HEK293 (cell line): Measurements from ENCODE around the gene CAMK2G.

Experiments used
- CTCF ChIA-PET: fragments of 350-600 bp; formaldehyde crosslinking; extraction: SDS; loops from one replicate; lab custom pipeline; 2021; ENCODE audit warnings: antibody characterized with exemption; lab: Yijun Ruan, JAX
- POLR2A ChIA-PET: fragments of 300-600 bp; formaldehyde crosslinking; extraction: SDS; loops from one replicate; lab custom pipeline; 2020; ENCODE audit warnings: antibody characterized with exemption, inconsistent platforms; lab: Yijun Ruan, JAX
- H3K27ac ChIP-seq: fragments of 200-500 bp; sonication (Bioruptor generic); 2 replicates; pipeline ENCODE4 v1.5.1; 2014; ENCODE audit warnings: low read depth, low read length, control low read depth, inconsistent platforms; ENCODE audit errors: extremely low read depth
- H3K36me3 ChIP-seq, 2 experiments: fragments of 200-500 bp in 1 of 2; sonication (Bioruptor generic) in 1 of 2; 1 replicate in 1 of 2; 2 replicates in 1 of 2; pipeline ENCODE4 v1.5.1; 2014 to 2017; ENCODE audit warnings: inconsistent platforms in 2 of 2, low read length in 2 of 2; ENCODE audit not compliant: control insufficient read depth in 2 of 2, insufficient read depth in 1 of 2
- H3K4me1 ChIP-seq: fragments of 200-500 bp; sonication (Bioruptor generic); 2 replicates; pipeline ENCODE4 v1.5.1; 2014; ENCODE audit warnings: mild to moderate bottlenecking, low read length, inconsistent platforms; ENCODE audit not compliant: control insufficient read depth, insufficient read depth
- H3K4me3 ChIP-seq: 2 replicates; pipeline ENCODE4 v1.5.1; 2011; ENCODE audit warnings: low read depth, mild to moderate bottlenecking, control low read depth, low read length, moderate library complexity
- H3K9me3 ChIP-seq: fragments of 200-500 bp; sonication (Bioruptor generic); 2 replicates; pipeline ENCODE4 v1.5.1; 2014; ENCODE audit warnings: low read depth, low read length, inconsistent platforms; ENCODE audit not compliant: control insufficient read depth, insufficient read depth
- BCL6B ChIP-seq: fragments of 450-650 bp; formaldehyde crosslinking; IDR thresholded peaks from 2 replicates; pipeline ENCODE4 v1.5.1; 2017; ENCODE audit warnings: missing biosample characterization, missing genetic modification characterization
- FEZF1 ChIP-seq: fragments of 450-650 bp; formaldehyde crosslinking; IDR thresholded peaks from 2 replicates; pipeline ENCODE4 v1.5.1; 2016; ENCODE audit warnings: missing biosample characterization, missing genetic modification characterization
- GFI1B ChIP-seq: fragments of 450-650 bp; formaldehyde crosslinking; IDR thresholded peaks from 2 replicates; pipeline ENCODE4 v1.5.1; 2016; ENCODE audit warnings: missing biosample characterization, missing genetic modification characterization
- GLIS1 ChIP-seq: fragments of 450-650 bp; formaldehyde crosslinking; IDR thresholded peaks from 2 replicates; pipeline ENCODE4 v1.5.1; 2016; ENCODE audit warnings: missing biosample characterization, missing genetic modification characterization
- HIC1 ChIP-seq: fragments of 450-650 bp; formaldehyde crosslinking; IDR thresholded peaks from 2 replicates; pipeline ENCODE4 v1.5.1; 2016; ENCODE audit warnings: missing biosample characterization, missing genetic modification characterization
- PRDM1 ChIP-seq: fragments of 450-650 bp; formaldehyde crosslinking; IDR thresholded peaks from 2 replicates; pipeline ENCODE4; 2016; ENCODE audit warnings: missing biosample characterization, missing genetic modification characterization
- PRDM4 ChIP-seq: fragments of 450-650 bp; formaldehyde crosslinking; IDR thresholded peaks from 2 replicates; pipeline ENCODE4 v1.5.1; 2017; ENCODE audit warnings: missing biosample characterization, missing genetic modification characterization
- TRIM28 ChIP-seq: IDR thresholded peaks from 2 replicates; pipeline ENCODE4 v1.6.1; 2011; ENCODE audit warnings: low read length, control low read depth, borderline replicate concordance
- ZBTB48 ChIP-seq: fragments of 450-650 bp; formaldehyde crosslinking; IDR thresholded peaks from 2 replicates; pipeline ENCODE4 v1.5.1; 2016; ENCODE audit warnings: missing biosample characterization, missing genetic modification characterization
- ZBTB8A ChIP-seq: fragments of 450-650 bp; formaldehyde crosslinking; IDR thresholded peaks from 2 replicates; pipeline ENCODE4 v1.5.1; 2016; ENCODE audit warnings: missing biosample characterization, missing genetic modification characterization
- ZFHX2 ChIP-seq: fragments of 450-650 bp; formaldehyde crosslinking; conservative IDR thresholded peaks from 2 replicates; pipeline ENCODE4 v1.5.1; 2016; ENCODE audit warnings: missing biosample characterization, missing genetic modification characterization
- ZFP37 ChIP-seq: fragments of 450-650 bp; formaldehyde crosslinking; IDR thresholded peaks from 2 replicates; pipeline ENCODE4 v1.5.1; 2016; ENCODE audit warnings: missing biosample characterization, missing genetic modification characterization
- ZNF121 ChIP-seq: fragments of 450-650 bp; formaldehyde crosslinking; IDR thresholded peaks from 2 replicates; pipeline ENCODE4 v1.5.1; 2016; ENCODE audit warnings: missing biosample characterization, missing genetic modification characterization
- ZNF214 ChIP-seq: fragments of 450-650 bp; formaldehyde crosslinking; IDR thresholded peaks from 2 replicates; pipeline ENCODE4 v1.5.1; 2017; ENCODE audit warnings: missing biosample characterization, mild to moderate bottlenecking, missing genetic modification characterization, borderline replicate concordance
- ZNF274 ChIP-seq, 2 experiments: fragments of 200-500 bp in 1 of 2; fragments of 450-650 bp in 1 of 2; sonication (Bioruptor generic) in 1 of 2; formaldehyde crosslinking in 1 of 2; IDR thresholded peaks; 2 replicates each; pipeline versions ENCODE4 v1.5.1 to v1.6.1; 2014 to 2016; ENCODE audit warnings: borderline replicate concordance in 1 of 2, inconsistent platforms in 1 of 2, low read length in 1 of 2, missing biosample characterization in 1 of 2, missing genetic modification characterization in 1 of 2
- ZNF335 ChIP-seq: fragments of 450-650 bp; formaldehyde crosslinking; conservative IDR thresholded peaks from 2 replicates; pipeline ENCODE4 v1.5.1; 2016; ENCODE audit warnings: missing biosample characterization, missing genetic modification characterization
- ZNF473 ChIP-seq: fragments of 450-650 bp; formaldehyde crosslinking; IDR thresholded peaks from 2 replicates; pipeline ENCODE4 v1.5.1; 2017; ENCODE audit warnings: missing biosample characterization, missing genetic modification characterization
- ZNF48 ChIP-seq: fragments of 450-650 bp; formaldehyde crosslinking; IDR thresholded peaks from 2 replicates; pipeline ENCODE4 v1.5.1; 2016; ENCODE audit warnings: missing biosample characterization, missing genetic modification characterization
- ZNF529 ChIP-seq: fragments of 450-650 bp; formaldehyde crosslinking; IDR thresholded peaks from 2 replicates; pipeline ENCODE4 v1.5.1; 2017; ENCODE audit warnings: missing genetic modification characterization, missing biosample characterization; ENCODE audit not compliant: insufficient replicate concordance
- ZNF580 ChIP-seq: fragments of 450-650 bp; formaldehyde crosslinking; IDR thresholded peaks from 2 replicates; pipeline ENCODE4 v1.5.1; 2016; ENCODE audit warnings: missing biosample characterization, missing genetic modification characterization
- ZNF629 ChIP-seq: fragments of 450-650 bp; formaldehyde crosslinking; IDR thresholded peaks from 2 replicates; pipeline ENCODE4 v1.5.1; 2017; ENCODE audit warnings: missing biosample characterization, missing genetic modification characterization
- ZNF707 ChIP-seq: fragments of 450-650 bp; formaldehyde crosslinking; IDR thresholded peaks from 2 replicates; pipeline ENCODE4 v1.5.1; 2016; ENCODE audit warnings: missing biosample characterization, missing genetic modification characterization
- ZSCAN16 ChIP-seq: fragments of 450-650 bp; formaldehyde crosslinking; IDR thresholded peaks from 2 replicates; pipeline ENCODE4 v1.5.1; 2016; ENCODE audit warnings: missing biosample characterization, missing genetic modification characterization
- ZSCAN23 ChIP-seq: fragments of 450-650 bp; formaldehyde crosslinking; IDR thresholded peaks from 2 replicates; pipeline ENCODE4 v1.5.1; 2016; ENCODE audit warnings: missing biosample characterization, missing genetic modification characterization

The CAMK2G gene

GRCh38 chr10:73889014-73889413 lies 14.7 kb upstream of the CAMK2G start:
- no peaks in the 10 kb centered on the region for H3K36me3 ChIP-seq
- TF ChIP-seq GFI1B (tag by site-specific recombination) = no peak
- no peak for TF ChIP-seq TRIM28
- no peak for TF ChIP-seq ZFP37 (tag by site-specific recombination)
- no peak for TF ChIP-seq PRDM4 (tag by site-specific recombination)
- TF ChIP-seq ZNF214 = no peak
- TF ChIP-seq ZNF335 (tag by site-specific recombination) = 0 out of 2 replicates have a peak, but pooled peaks have one; percentile 20
- no peak for TF ChIP-seq FEZF1
- TF ChIP-seq ZNF629 = no peak
- TF ChIP-seq ZBTB8A = peak; percentile 22; the same call in 1 of the 2 replicates
- TF ChIP-seq PRDM1 (tag by site-specific recombination) = 0 out of 2 replicates have a peak, but pooled peaks have one; percentile 12
- H3K27ac ChIP-seq = no peak overlapping the region
- POLR2A ChIA-PET = interaction anchor here (0.6 kb wide), 2 partner anchors 370 to 421 kb away, joined by 3 read pairs; no protein-coding TSS in a partner anchor
- no peaks in the 10 kb centered on the region for H3K9me3 ChIP-seq
- peaks cover 11% of the 10 kb centered on the region for H3K4me1 ChIP-seq
- H3K4me3 ChIP-seq = no peak overlapping the region
- CTCF ChIA-PET = interaction anchor here (0.6 to 9.5 kb wide), 9 partner anchors 9 to 214 kb away, joined by 3 to 182 read pairs (median 33); no protein-coding TSS in a partner anchor

GRCh38 chr10:73888514-73888913 lies 14.2 kb upstream of the CAMK2G start:
- no peaks in the 10 kb centered on the region for H3K36me3 ChIP-seq
- no peaks in the 10 kb centered on the region for H3K9me3 ChIP-seq
- H3K4me1 ChIP-seq = peaks cover 11% of the 10 kb centered on the region
- POLR2A ChIA-PET = interaction anchor here (1.0 to 1.3 kb wide), 2 partner anchors 52 to 78 kb away, joined by 3 to 4 read pairs; no protein-coding TSS in a partner anchor
- TF ChIP-seq ZNF121 (tag by site-specific recombination) (no peak), ZSCAN16 (tag by site-specific recombination) (peak; percentile 59; the same call in 1 of the 2 replicates)
- TF ChIP-seq, all 188 proteins: peak for 1
- CTCF ChIA-PET = interaction anchor here (0.8 to 9.5 kb wide), 11 partner anchors 9 to 325 kb away, joined by 3 to 182 read pairs (median 16); no protein-coding TSS in a partner anchor
- Histone ChIP-seq H3K4me3 (no peak overlapping the region), H3K27ac (no peak overlapping the region)

- POLR2A ChIA-PET = interaction anchor here (0.7 to 1.3 kb wide), 4 partner anchors 33 to 112 kb away, joined by 3 to 4 read pairs (median 4); no protein-coding TSS in a partner anchor
- Histone ChIP-seq H3K36me3 (no peaks in the 10 kb centered on the region), H3K4me1 (peaks cover 11% of the 10 kb centered on the region), H3K27ac (peak overlapping the region; percentile 39; the same call in 1 of the 2 replicates), H3K4me3 (no peak overlapping the region), H3K9me3 (no peaks in the 10 kb centered on the region)
- CTCF ChIA-PET = interaction anchor here (0.6 to 9.5 kb wide), 29 partner anchors 8 to 347 kb away, joined by 3 to 182 read pairs (median 8); no protein-coding TSS in a partner anchor
- TF ChIP-seq ZNF335 (tag by site-specific recombination) (peak; percentile 81), ZFHX2 (tag by site-specific recombination) (peak; percentile 76), ZNF529 (tag by site-specific recombination) (no peak), BCL6B (tag by site-specific recombination) (no peak), GLIS1 (peak; percentile 32; the same call in 1 of the 2 replicates), ZNF274 (IDR thresholded peaks at IDR 0.05; ENCODE audit: low read length) (no peak), ZNF274 (tag by site-specific recombination; IDR thresholded peaks at IDR 0.05; ENCODE audit: borderline replicate concordance) (no peak), HIC1 (peak; percentile 42; the same call in 1 of the 2 replicates), ZNF473 (tag by site-specific recombination) (no peak), ZBTB48 (tag by site-specific recombination) (peak; percentile 96), ZNF707 (no peak), ZBTB8A (0 out of 2 replicates have a peak, but pooled peaks have one; percentile 23), ZSCAN23 (tag by site-specific recombination) (no peak), ZNF580 (tag by site-specific recombination) (no peak), ZNF48 (tag by site-specific recombination) (no peak)
Observed at GRCh38 chr10:73887294-73888039, 13.1 kb upstream of the CAMK2G start.
